Retinal pigment epithelial cell (primary cell): Measurements from ENCODE around the gene HSD11B1.

Source experiments
- DNase-seq: peaks from one replicate; pipeline ENCODE4 v3.0.0-alpha.2; 2010; ENCODE audit warnings: low read depth
- H3K4me3 ChIP-seq: 2 replicates; pipeline ENCODE4 v1.5.1; 2011; ENCODE audit warnings: mild to moderate bottlenecking, low read length, control low read depth, moderate library complexity
- CTCF ChIP-seq: conservative IDR thresholded peaks from 2 replicates; pipeline ENCODE4 v1.5.1; 2011; ENCODE audit warnings: low read depth, low read length, control low read depth, inconsistent platforms

HSD11B1 gene

DNA sequence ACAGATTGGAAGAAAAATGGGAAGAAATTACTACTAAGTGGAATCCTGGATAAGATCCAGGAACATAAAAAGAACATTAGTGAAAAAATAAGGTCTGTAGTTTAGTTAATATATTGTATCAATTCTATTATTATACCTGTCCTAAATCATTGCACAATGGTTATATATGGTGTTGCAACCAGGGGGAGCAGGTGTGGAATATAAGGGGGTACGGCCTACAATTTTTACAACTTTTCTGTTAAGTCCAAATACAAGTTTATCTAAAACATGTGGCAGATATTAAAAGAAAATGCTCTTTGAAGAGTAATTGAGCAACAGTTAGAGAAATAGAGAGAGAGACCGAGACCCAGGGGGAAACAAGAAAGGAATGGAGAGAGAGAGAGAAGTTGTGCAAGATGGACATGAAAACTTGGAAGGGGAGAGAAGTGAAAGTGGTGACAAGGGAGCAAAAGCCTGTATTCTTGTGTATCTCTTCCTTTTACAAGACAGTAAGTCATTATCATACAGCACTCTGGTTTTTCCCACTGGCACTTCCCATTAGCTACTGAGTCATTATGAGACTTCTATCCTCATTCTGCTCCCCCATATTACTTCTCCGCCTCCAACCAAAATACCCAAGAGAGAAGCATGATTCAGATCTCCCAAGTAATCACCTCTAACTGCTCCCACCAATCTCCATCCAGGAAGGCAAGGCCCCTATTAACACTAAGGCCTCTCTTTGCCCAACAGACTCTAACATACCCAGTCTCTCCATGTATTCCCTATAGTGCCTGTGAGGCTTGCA is 29.0 kb downstream of the HSD11B1 start:
- no peak for DNase-seq
- TF ChIP-seq CTCF: no peak

DNA sequence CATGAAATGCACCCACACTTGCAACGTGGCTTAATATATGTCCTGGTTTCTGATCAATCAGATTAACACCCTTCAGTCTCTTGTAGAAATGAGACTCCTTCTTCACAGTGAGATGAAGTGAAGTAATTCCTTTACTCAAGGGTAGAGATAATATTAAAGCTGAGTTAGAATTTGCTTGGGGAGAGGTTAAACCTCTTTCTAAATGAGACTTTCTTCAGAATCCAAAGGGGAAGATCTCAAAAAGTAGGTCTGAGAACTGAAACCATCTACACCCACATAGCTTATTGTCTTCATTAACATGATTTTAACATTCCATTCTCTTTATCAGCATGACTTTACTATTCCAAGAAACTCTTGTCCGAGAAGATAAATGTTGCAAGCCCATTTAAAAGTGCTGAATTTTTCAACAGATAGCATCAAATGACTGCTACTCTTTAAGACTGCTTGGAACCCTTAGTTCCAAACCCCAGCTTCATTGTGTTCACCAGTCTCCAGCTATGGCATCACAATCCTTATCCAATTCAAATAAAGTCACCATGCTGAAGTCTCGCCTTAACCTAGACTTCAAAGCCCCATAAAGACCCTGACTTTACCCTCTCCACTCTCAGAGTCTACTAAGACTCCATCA is 32.0 kb downstream of the HSD11B1 start:
- no peak for DNase-seq
- no peak for TF ChIP-seq CTCF
- no peak overlapping the region for H3K4me3 ChIP-seq

More for the DNA sequence above, 29.0 kb downstream of the HSD11B1 start:
- H3K4me3 ChIP-seq: no peak overlapping the region

GRCh38 chr1:209737118-209737505 is 32.5 kb downstream of the HSD11B1 start:
- TF ChIP-seq CTCF: no peak
- no peak for DNase-seq
- H3K4me3 ChIP-seq: no peak overlapping the region

- no peak overlapping the region for H3K4me3 ChIP-seq
- no peak for DNase-seq
- no peak for TF ChIP-seq CTCF
Measured at GRCh38 chr1:209738270-209738669, 33.6 kb downstream of the HSD11B1 start.

GRCh38 chr1:209741193-209741592 is 36.5 kb downstream of the HSD11B1 start:
- TF ChIP-seq CTCF: no peak
- DNase-seq: no peak
- no peak overlapping the region for H3K4me3 ChIP-seq

DNA sequence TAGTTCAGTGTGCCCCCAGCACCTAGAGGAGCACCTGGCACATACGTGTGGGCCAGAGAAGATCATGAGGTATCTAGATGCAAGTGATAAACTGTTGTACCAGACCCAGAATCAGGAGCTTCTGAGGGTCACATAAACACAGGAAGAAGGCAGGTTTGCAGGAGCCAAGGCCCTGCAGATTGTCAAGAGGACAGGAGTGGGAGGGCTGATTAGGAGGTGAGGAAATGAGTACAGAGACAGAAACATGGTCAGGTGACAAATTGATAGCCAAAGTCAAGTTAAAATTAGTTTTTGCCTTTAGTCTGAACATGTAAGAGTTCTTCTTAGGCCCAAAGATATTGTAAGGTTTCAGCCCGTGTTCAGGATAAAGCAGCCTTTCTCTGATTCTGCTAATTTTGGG is 37.2 kb downstream of the HSD11B1 start:
- no peak for TF ChIP-seq CTCF
- no peak overlapping the region for H3K4me3 ChIP-seq

DNA sequence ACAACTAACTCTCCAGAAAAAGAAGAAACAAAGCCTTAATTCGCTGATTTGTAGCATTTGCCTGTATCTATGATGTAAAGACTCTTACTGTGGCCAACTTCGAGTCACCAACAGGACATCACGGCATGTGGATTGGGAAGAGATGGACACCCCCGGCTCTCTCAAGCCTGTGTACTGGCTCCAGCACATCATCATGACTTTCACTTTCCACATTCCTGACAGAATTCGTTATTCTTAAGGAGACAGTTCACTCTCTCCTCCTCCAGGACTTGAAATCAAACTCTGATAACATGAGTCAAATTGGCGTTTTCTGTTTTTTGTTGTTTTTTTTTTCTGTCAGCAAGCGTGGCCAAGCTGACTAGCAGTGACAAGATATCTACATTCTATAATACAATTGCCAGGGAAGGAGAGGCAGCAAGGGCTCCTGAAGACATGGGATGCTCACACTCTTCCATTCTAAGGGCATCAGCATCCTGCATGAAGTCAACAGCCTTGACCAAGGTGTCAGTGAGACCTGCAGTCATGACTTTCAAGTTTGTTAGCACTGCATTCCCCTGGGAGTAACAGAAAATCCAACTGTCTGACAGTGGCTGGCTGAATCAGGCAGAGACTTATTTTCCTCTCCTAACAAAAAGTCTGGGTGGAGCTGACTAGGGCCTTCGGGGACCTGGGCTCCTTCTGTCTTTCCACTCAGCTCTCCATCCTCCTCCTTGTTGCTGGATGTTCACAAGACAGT is 37.9 kb downstream of the HSD11B1 start:
- no peak for TF ChIP-seq CTCF
- no peak overlapping the region for H3K4me3 ChIP-seq
- DNase-seq: no peak

More for the DNA sequence above, 37.2 kb downstream of the HSD11B1 start:
- DNase-seq: no peak
